Measurements from ENCODE around the gene MVB12B.

Gene MVB12B

DNA sequence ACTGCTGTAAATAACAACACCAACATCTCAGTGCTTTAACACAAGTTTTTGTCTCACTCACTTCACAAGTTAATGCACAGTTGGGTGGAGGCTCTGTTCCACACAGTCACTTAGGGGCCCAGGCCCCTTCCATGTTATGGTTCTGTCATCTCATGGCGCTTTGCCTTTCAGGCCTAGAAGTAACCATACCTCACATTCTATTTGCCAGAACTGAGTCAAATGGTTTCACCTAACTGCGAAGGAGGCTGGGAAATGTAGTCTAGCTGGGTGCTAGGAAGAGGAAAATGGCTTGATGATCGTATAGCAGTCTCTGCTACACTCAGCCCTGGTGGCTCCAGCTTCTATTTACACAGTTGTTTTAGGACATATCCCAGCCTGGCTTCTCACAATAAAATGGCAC lies 23.1 kb upstream of the MVB12B start:
- DNase-seq (ENCODE audit: low spot score): no peak

DNA sequence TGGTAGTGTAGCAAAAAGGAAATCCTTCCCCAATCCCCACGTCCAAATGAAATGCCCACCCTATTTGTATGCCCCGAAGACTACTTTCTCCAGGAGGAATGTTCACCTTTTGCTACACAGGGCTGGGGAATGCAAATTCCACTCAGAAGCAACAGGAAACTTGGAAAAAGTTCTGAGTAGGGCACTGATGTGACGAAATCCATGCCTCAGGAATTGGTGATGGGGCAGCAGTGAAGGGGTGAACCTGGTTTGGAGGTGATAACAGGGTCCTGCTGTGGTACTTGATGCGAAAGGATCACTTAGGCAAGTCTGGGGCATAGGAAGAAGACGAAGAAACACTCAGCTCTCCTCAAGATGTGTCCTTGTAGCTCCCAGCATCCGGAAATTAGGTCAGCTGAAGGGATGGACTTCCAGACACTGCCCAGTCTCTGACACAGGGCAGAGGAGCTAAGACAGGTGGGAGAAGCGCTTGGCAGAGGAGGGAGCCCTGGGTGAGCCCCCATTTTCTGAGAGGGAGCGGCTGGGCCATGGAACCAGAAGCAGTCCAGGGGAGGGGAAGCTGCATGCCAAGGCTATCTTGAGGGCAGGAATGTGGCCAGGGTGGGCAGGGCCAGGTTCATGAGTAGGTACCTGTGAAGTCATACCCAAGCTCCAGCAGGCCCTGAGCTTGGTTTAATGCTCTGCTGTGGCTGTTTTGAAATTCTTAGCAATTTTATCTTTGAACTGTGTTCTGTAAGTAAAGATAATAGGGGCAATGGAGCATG lies 22.2 kb upstream of the MVB12B start:
- no peak for DNase-seq (ENCODE audit: low spot score)

GRCh38 chr9:126304971-126305320 lies 21.7 kb upstream of the MVB12B start:
- DNase-seq (ENCODE audit: low spot score): no peak

GRCh38 chr9:126306071-126306647 lies 20.5 kb upstream of the MVB12B start:
- DNase-seq (ENCODE audit: low spot score): no peak

DNA sequence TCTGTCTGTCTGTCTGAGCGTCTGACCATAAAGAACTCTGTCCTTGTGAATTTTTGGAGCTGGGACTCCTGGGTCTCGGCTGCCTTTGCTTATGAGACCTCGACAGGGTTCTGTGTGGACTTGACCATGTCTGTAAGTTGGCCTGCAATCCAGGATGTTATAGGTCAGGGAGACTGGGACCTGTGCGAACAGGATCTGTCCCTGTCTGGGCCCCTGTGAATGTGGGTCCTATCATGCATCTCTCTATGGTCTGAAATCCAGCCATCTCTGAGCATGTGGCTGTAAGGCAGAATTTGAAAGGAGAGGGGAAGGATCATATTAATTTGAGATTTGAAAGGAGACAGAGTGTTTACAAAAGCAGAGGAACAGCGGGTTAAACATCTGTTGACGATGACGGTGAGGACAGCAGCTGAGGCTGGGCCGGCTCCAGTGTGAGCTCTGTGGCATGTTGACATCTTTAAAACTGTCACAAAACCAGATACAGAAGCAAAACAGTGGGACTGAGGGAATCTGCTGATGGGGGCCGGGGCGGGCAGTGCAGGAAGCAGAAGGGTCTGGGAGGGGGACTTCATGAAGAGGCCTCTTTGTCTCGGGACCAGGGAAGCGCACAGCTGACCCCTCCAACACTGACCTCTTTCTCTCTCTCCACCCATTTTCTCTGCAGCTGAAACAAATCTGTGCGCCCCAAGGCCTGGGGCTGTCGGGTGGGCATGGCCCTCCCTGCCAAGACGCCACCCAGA lies 19.1 kb upstream of the MVB12B start:
- no peak for DNase-seq (ENCODE audit: low spot score)

GRCh38 chr9:126309427-126310189 lies 17.0 kb upstream of the MVB12B start:
- DNase-seq (ENCODE audit: low spot score): no peak

- no peak for DNase-seq (ENCODE audit: low spot score)
These were observed 13.8 kb upstream of the MVB12B start for GRCh38 chr9:126312584-126313551.

DNA sequence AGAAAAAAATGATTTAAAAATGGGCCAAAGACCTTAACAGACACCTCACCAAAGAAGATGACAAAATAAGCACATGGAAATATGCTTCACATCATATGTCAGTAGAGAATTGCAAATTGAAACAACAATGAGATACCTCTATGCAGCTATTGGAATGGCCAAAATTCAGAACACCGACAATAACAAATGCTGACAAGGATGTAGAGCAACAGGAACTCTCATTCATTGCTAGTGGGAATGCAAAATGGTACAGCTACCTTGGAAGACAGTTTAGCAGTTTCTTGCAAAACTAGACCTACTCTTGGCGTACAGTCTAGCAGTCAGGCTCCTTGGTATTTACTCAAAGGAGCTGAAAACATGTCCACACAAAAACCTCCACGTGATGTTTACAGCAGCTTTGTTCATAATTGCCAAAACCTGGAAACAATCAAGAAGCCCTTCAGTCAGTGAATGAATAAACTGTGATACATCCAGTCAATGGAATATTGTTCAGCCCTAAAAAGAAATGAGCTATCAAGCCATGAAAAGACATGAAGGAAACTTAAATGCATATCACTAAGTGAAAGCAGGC lies 10.5 kb upstream of the MVB12B start:
- no peak for DNase-seq (ENCODE audit: low spot score)

DNA sequence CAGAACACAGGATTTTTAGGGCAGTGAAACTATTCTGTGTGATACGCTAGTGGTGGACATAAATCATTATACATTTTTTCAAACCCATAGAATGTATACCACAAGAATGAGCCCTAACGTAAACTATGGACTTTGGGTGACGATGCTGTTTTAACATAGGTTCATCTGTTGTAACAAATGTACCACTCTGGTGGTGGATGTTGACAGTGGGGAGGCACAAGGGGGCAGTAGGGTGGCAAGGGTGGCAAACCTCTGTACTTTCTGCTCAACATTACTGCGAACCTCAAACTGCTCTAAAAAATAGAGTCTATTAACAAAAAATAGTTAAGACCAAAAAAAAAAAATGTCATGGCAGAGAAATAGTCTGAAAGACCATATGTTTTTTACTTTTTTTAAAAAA lies 9.1 kb upstream of the MVB12B start:
- no peak for DNase-seq (ENCODE audit: low spot score)

DNA sequence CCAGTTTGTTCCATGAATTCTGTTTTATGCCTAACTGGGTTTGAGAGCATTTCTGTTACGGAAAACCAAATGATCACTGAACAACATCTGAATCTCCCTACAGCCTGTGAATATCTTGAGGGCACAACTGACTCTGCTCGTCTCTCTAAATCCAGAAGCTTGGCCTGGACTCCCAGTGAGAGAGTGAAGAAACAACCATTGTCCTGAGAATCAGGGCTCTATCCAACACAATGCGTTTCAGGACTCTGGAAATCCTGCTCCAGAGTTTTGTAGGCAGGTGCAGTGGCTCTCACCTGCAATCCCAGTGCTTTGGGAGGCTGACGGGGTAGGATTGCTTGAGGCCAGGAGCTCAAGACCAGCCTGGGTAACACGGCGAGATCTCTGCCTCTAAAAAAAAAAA lies 7.8 kb upstream of the MVB12B start:
- no peak for DNase-seq (ENCODE audit: low spot score)

- DNase-seq (ENCODE audit: low spot score): no peak
These were observed 7.0 kb upstream of the MVB12B start for GRCh38 chr9:126319671-126320070.

DNA sequence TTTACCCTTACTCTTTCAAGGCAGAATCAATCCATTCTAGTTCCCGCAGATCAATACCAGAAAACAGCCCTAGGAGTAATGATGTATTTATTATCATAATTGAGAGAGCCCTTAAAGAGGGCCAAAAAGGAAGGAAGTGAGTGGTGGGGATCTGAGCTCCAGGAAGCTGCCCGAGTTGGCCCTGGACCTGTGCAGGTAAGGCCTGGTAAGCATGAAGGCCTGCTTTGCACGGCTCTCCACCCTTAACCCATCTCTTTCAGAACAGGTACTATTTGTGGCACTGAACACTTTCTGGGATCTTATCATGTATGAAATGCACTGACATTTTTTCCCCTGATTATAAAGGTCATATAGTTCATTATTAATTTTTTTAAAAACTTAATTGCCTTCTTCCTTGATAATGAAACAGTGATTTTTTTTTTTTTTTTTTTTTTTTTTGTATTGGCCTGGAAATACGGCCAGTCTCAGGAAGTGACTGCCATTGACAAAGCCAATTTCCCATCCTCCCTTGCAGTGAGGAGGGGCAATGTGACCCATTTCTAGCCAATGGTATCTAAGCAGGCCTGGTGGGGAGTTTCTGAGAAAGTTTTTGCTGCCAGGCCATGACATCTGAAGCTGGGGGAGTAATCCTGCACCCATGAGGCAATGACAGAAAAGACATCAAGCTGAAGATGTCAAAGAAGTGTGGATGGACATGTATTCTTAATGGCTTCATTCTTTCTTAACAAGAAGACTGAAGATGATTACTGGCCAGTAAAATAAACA lies 6.3 kb upstream of the MVB12B start:
- no peak for DNase-seq (ENCODE audit: low spot score)

DNA sequence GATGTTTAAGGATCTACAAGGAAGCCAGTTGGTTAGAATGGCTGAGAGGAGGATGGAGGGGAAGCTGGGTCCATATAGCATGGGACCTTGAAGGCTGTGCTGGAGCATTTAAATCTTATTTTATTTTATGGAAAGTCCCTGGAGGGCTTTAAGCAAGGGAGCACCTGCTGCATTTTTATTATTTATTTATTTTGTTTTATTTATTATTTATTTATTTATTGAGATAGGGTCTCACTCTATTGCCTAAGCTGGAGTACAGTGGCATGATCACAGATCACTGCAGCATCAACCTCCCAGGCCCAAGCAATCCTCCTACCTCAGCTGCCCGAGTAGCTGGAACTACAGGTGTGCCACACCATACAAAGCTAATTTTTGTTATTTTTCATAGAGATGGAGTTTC lies 4.9 kb upstream of the MVB12B start:
- DNase-seq (ENCODE audit: low spot score): no peak

GRCh38 chr9:126325821-126326220 lies 808 bp upstream of the MVB12B start:
- DNase-seq (ENCODE audit: low spot score): no peak

GRCh38 chr9:126327006-126327713 lies 531 bp downstream of the MVB12B start:
- DNase-seq (ENCODE audit: low spot score): no peak

DNA sequence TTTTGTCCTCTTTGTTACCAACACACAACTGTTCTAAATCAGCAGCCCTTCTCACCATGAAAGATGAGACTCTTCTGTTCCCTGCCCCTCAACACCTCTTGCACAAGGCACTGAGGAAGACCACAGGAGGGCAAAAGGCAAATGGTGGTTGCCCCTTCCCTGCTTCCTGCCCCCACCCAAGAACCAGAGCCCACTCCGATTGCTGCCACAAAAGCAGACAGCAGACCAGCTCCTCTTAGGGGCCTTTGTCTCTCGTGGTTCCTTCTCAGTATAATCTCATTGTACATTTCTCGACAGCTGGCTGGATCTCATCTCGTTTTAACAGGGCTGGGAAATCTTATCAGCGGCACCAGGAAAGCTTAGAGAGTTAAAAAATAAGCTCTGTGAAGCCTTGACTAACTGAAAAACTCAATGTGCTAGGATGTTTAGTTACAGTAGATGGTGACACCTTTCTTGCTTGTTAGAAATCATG lies 1.1 kb downstream of the MVB12B start:
- no peak for DNase-seq (ENCODE audit: low spot score)

DNA sequence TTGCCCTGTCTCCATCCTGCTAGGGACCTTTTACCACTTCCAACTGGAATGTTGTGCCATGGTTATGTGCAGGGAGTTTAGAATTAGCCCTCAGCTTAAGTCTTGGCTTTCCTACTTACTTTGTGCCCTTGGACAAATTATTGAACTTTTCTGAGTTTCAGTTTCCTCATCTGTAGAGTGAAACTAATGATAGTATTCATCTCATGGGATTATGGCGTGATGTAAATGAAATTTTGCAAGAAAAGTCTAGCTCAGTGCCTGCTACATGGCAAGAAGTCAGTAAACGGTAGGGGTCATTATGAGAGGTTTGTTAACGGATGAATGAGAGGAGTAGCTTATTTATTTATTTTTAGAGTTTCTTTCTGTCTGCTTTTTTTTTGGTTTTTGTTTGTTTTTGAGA lies 1.8 kb downstream of the MVB12B start:
- no peak for DNase-seq (ENCODE audit: low spot score)

GRCh38 chr9:126329476-126330275 lies 3.0 kb downstream of the MVB12B start:
- DNase-seq (ENCODE audit: low spot score): no peak

GRCh38 chr9:126330536-126330935 lies 3.9 kb downstream of the MVB12B start:
- DNase-seq (ENCODE audit: low spot score): no peak
